CD4-positive, alpha-beta T cell treated with Interleukin-12 subunit alpha and Interleukin-12 subunit beta, for 1 hour (primary cell): ENCODE measurements around the gene B4GALT1.
A peak's percentile ranks its signal among the peaks of the same experiment; 100 is the strongest.

ENCODE experiments used
- DNase-seq: peaks from one replicate; pipeline ENCODE4 v3.0.0-alpha.2; 2020

Gene B4GALT1

GRCh38 chr9:33139421-33140228, 27.5 kb downstream of the B4GALT1 start:
- DNase-seq, result no peak

- DNase-seq, result no peak
These were observed 28.4 kb downstream of the B4GALT1 start for GRCh38 chr9:33138768-33139167.

GRCh38 chr9:33137781-33138264, 29.3 kb downstream of the B4GALT1 start:
- DNase-seq, result no peak

GRCh38 chr9:33136721-33137670, 30.1 kb downstream of the B4GALT1 start:
- no peak for DNase-seq

- DNase-seq, result no peak
These were observed 31.6 kb downstream of the B4GALT1 start for GRCh38 chr9:33135470-33135958.

GRCh38 chr9:33135031-33135461, 32.1 kb downstream of the B4GALT1 start:
- no peak for DNase-seq

- no peak for DNase-seq
These were observed 34.0 kb downstream of the B4GALT1 start for GRCh38 chr9:33133186-33133585.

- DNase-seq, result no peak
These were observed 35.1 kb downstream of the B4GALT1 start for GRCh38 chr9:33131790-33132772.

GRCh38 chr9:33130961-33131789, 36.0 kb downstream of the B4GALT1 start:
- DNase-seq, result no peak

GRCh38 chr9:33129886-33130881, 37.0 kb downstream of the B4GALT1 start:
- peak; percentile 39 for DNase-seq

GRCh38 chr9:33129251-33129885, 37.8 kb downstream of the B4GALT1 start:
- DNase-seq, result no peak

GRCh38 chr9:33128570-33128969, 38.6 kb downstream of the B4GALT1 start:
- no peak for DNase-seq

- DNase-seq, result no peak
These were observed 39.3 kb downstream of the B4GALT1 start for GRCh38 chr9:33127881-33128280.

GRCh38 chr9:33125871-33126823, 41.0 kb downstream of the B4GALT1 start:
- DNase-seq, result no peak

- DNase-seq, result no peak
These were observed 41.7 kb downstream of the B4GALT1 start for GRCh38 chr9:33125461-33125860.

GRCh38 chr9:33124751-33125381, 42.3 kb downstream of the B4GALT1 start:
- no peak for DNase-seq

GRCh38 chr9:33124046-33124445, 43.1 kb downstream of the B4GALT1 start:
- no peak for DNase-seq
